Erythroblast (primary cell): Measurements from ENCODE around the gene CRB1.

ENCODE experiments used
- GATA1 ChIP-seq: IDR thresholded peaks from 2 replicates; pipeline ENCODE4 v1.6.1; 2011; ENCODE audit warnings: low read depth, mild to moderate bottlenecking, control low read depth, low read length, moderate library complexity
- POLR2A ChIP-seq: IDR thresholded peaks from 2 replicates; pipeline ENCODE4 v1.6.1; 2011; ENCODE audit warnings: mild to moderate bottlenecking, low read length

DNA sequence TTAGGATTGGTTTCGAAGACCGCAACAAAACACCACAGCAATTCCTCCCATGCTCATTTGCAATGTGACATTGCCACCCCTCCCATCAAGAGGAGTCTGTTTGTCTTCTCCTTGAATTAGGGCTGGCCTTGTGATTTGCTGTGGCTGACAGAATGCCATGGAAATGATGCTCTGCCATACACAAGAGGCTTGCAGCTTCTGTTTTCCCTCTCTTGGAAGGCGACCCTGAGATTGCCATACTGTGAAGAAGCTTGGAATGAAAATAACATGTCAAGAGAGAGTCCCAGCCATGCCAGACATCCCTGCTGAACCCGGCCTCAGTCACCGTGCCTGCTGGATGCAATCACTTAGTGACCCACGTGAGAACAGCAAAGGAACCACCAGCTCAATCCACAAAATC is 212.4 kb downstream of the CRB1 start:
- TF ChIP-seq POLR2A (no peak), GATA1 (no peak)
